ENCODE data around the gene SORT1. TPM values are rescaled to one million over a fixed set of nuclear protein-coding genes. Genes with fewer than 3 reads are reported as not detected.

SORT1 gene
- total RNA-seq, 1 experiment from 2014 or later: 56.5 TPM

DNA sequence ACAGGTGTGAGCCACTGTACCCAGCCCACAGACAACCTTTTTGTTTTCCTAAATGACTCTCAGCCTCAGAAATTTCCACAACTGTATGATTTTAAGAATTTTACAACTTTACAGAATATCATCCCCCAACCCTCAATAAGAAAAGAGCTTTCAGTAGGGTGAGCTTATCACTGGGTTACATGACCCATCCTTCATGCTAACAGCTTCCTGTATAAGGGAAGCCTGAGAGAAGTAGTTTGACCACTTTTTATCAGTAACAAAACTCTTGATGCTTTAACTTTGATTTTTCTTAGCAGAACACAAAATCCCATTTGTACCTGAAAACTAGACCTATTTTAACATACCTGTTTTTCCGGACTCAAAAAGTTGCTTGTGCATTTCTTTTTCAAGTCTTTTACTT lies 81.2 kb downstream of the SORT1 start:
- ChIA-PET CTCF (no interaction called here), POLR2A (ENCODE audit: low non-redundant PET) (no interaction called here)
- Histone ChIP-seq H3K27me3 (replicated peaks; ENCODE audit: insufficient read depth, low read depth, low read length, poor library complexity) (no peaks in the 10 kb centered on the region), H3K4me1 (ENCODE audit: insufficient read depth, low read length, poor library complexity, severe bottlenecking) (no peaks in the 10 kb centered on the region), H3K9me3 (ENCODE audit: low read depth, low read length, poor library complexity, severe bottlenecking) (no peaks in the 10 kb centered on the region), H3K4me3 (ENCODE audit: low read depth, low read length, poor library complexity, severe bottlenecking) (no peak overlapping the region), H3K27ac (ENCODE audit: low read depth, low read length, poor library complexity, severe bottlenecking) (no peak overlapping the region), H3K36me3 (ENCODE audit: insufficient read depth, low read length, poor library complexity, severe bottlenecking) (no peaks in the 10 kb centered on the region)
- TF ChIP-seq, protein P1, sequence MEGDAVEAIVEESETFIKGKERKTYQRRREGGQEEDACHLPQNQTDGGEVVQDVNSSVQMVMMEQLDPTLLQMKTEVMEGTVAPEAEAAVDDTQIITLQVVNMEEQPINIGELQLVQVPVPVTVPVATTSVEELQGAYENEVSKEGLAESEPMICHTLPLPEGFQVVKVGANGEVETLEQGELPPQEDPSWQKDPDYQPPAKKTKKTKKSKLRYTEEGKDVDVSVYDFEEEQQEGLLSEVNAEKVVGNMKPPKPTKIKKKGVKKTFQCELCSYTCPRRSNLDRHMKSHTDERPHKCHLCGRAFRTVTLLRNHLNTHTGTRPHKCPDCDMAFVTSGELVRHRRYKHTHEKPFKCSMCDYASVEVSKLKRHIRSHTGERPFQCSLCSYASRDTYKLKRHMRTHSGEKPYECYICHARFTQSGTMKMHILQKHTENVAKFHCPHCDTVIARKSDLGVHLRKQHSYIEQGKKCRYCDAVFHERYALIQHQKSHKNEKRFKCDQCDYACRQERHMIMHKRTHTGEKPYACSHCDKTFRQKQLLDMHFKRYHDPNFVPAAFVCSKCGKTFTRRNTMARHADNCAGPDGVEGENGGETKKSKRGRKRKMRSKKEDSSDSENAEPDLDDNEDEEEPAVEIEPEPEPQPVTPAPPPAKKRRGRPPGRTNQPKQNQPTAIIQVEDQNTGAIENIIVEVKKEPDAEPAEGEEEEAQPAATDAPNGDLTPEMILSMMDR (conservative IDR thresholded peaks at IDR 0.05; ENCODE audit: low read depth, low read length): no peak
- TF ChIP-seq EZH2 (IDR thresholded peaks at IDR 0.05; ENCODE audit: borderline replicate concordance, low read depth, low read length, poor library complexity, severe bottlenecking): no peak
- intact Hi-C loops (cut with micrococcal nuclease; ENCODE audit: unreplicated experiment): no loop called here
- no peak for DNase-seq (ENCODE audit: low spot score)
- no TSS peak for BruUV-seq (replicated peaks)

DNA sequence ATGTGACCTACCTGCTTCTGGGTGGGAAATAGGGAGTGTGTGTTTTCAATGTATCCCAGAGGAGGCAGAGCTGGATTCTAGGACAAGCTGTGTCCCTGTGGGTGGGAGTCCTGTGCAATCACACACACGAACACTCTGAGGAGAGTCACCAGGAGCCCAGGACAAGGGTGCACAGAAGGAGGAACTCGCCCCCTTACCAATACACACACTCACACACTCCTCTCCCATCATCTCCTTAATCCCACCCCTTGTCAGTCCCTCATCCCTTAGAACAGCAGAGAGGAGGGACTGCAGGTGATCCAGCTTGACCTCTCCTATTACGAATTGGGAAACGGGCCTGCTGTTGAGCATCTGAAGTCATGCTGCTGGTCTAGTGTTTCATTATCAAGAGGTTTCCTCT lies 82.4 kb downstream of the SORT1 start:
- no peaks in the 10 kb centered on the region for H3K9me3 ChIP-seq (ENCODE audit: low read depth, low read length, poor library complexity, severe bottlenecking)
- no peak overlapping the region for H3K27ac ChIP-seq (ENCODE audit: low read depth, low read length, poor library complexity, severe bottlenecking)
- no peak for DNase-seq (ENCODE audit: low spot score)
- ChIA-PET POLR2A (ENCODE audit: low non-redundant PET) (interaction anchor here (0.6 kb wide), 1 partner anchor 164 kb away, joined by 3 read pairs; no protein-coding TSS in a partner anchor), CTCF (no interaction called here)
- BruUV-seq (replicated peaks): no TSS peak
- H3K36me3 ChIP-seq (ENCODE audit: insufficient read depth, low read length, poor library complexity, severe bottlenecking): no peaks in the 10 kb centered on the region
- H3K27me3 ChIP-seq (replicated peaks; ENCODE audit: insufficient read depth, low read depth, low read length, poor library complexity): no peaks in the 10 kb centered on the region
- no peaks in the 10 kb centered on the region for H3K4me1 ChIP-seq (ENCODE audit: insufficient read depth, low read length, poor library complexity, severe bottlenecking)
- intact Hi-C loops (cut with micrococcal nuclease; ENCODE audit: unreplicated experiment): no loop called here
- TF ChIP-seq EZH2 (IDR thresholded peaks at IDR 0.05; ENCODE audit: borderline replicate concordance, low read depth, low read length, poor library complexity, severe bottlenecking): no peak
- TF ChIP-seq, protein P1 (conservative IDR thresholded peaks at IDR 0.05; ENCODE audit: low read depth, low read length): no peak
- H3K4me3 ChIP-seq (ENCODE audit: low read depth, low read length, poor library complexity, severe bottlenecking): no peak overlapping the region

DNA sequence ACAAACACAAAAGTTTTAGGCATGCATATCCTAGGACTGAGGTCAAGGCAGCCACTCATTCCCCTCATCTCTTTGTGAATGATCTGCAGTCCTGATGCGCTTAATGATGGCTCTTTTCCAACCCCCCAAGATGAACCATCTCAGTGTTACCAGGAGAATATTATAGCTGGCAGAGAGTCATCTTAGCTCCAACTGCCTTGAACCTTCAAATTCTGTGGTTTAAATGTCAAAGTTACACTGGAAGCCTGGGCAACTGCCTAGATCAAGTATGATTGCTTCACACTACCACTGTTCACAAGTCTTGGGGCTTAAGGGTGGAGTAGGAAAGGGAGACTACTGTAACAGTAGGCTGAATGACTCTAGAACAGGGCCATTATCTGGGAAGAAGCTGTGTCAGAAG lies 82.9 kb downstream of the SORT1 start:
- Histone ChIP-seq H3K27ac (ENCODE audit: low read depth, low read length, poor library complexity, severe bottlenecking) (no peak overlapping the region), H3K9me3 (ENCODE audit: low read depth, low read length, poor library complexity, severe bottlenecking) (no peaks in the 10 kb centered on the region), H3K36me3 (ENCODE audit: insufficient read depth, low read length, poor library complexity, severe bottlenecking) (no peaks in the 10 kb centered on the region), H3K4me1 (ENCODE audit: insufficient read depth, low read length, poor library complexity, severe bottlenecking) (no peaks in the 10 kb centered on the region), H3K27me3 (replicated peaks; ENCODE audit: insufficient read depth, low read depth, low read length, poor library complexity) (no peaks in the 10 kb centered on the region), H3K4me3 (ENCODE audit: low read depth, low read length, poor library complexity, severe bottlenecking) (no peak overlapping the region)
- no peak for DNase-seq (ENCODE audit: low spot score)
- POLR2A ChIA-PET (ENCODE audit: low non-redundant PET): interaction anchor here (0.6 kb wide), 1 partner anchor 165 kb away, joined by 3 read pairs; no protein-coding TSS in a partner anchor
- BruUV-seq (replicated peaks): no TSS peak
- intact Hi-C loops (cut with micrococcal nuclease; ENCODE audit: unreplicated experiment): no loop called here
- TF ChIP-seq, protein P1 (conservative IDR thresholded peaks at IDR 0.05; ENCODE audit: low read depth, low read length): no peak
- TF ChIP-seq EZH2 (IDR thresholded peaks at IDR 0.05; ENCODE audit: borderline replicate concordance, low read depth, low read length, poor library complexity, severe bottlenecking): no peak
- CTCF ChIA-PET: no interaction called here

Data from A673 (cell line).